Measurements from ENCODE around the gene ST6GALNAC4. TPM values are rescaled to one million over a fixed set of nuclear protein-coding genes. Genes with fewer than 3 reads are reported as not detected.

ST6GALNAC4 gene
- total RNA-seq, 2 experiments from 2014 or later: 118 to 180 TPM

GRCh38 chr9:127886401-127886972, 30.4 kb downstream of the ST6GALNAC4 start:
- ChIA-PET POLR2A (no interaction called here), CTCF (ENCODE audit: unreplicated experiment) (no interaction called here)
- H2AFZ ChIP-seq (ENCODE audit: low read length): no peak overlapping the region
- peaks cover 10% of the 10 kb centered on the region for H3K4me1 ChIP-seq (ENCODE audit: insufficient read depth, low read length, poor library complexity, severe bottlenecking)
- DNase-seq (ENCODE audit: low spot score): no peak
- no peaks in the 10 kb centered on the region for H3K9me2 ChIP-seq (ENCODE audit: insufficient read depth, low read length)
- H3K4me3 ChIP-seq (ENCODE audit: low read depth, low read length, poor library complexity, severe bottlenecking): no peak overlapping the region
- TF ChIP-seq, protein P1, sequence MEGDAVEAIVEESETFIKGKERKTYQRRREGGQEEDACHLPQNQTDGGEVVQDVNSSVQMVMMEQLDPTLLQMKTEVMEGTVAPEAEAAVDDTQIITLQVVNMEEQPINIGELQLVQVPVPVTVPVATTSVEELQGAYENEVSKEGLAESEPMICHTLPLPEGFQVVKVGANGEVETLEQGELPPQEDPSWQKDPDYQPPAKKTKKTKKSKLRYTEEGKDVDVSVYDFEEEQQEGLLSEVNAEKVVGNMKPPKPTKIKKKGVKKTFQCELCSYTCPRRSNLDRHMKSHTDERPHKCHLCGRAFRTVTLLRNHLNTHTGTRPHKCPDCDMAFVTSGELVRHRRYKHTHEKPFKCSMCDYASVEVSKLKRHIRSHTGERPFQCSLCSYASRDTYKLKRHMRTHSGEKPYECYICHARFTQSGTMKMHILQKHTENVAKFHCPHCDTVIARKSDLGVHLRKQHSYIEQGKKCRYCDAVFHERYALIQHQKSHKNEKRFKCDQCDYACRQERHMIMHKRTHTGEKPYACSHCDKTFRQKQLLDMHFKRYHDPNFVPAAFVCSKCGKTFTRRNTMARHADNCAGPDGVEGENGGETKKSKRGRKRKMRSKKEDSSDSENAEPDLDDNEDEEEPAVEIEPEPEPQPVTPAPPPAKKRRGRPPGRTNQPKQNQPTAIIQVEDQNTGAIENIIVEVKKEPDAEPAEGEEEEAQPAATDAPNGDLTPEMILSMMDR (conservative IDR thresholded peaks at IDR 0.05; ENCODE audit: low read length): no peak
- no peak for TF ChIP-seq EZH2phosphoT487 (IDR thresholded peaks at IDR 0.05; ENCODE audit: borderline replicate concordance, low read depth, low read length)
- H3K9me3 ChIP-seq (ENCODE audit: low read length): no peaks in the 10 kb centered on the region
- BruUV-seq (replicated peaks): no TSS peak
- H3K4me2 ChIP-seq (ENCODE audit: low read length): no peak overlapping the region
- intact Hi-C loops (cut with micrococcal nuclease; ENCODE audit: unreplicated experiment): no loop called here
- H4K20me1 ChIP-seq (ENCODE audit: insufficient read depth, low read length): no peaks in the 10 kb centered on the region
- peaks cover 59% of the 10 kb centered on the region for H3K36me3 ChIP-seq (ENCODE audit: insufficient read depth, low read length)
- H3K27ac ChIP-seq (ENCODE audit: low read depth, low read length, poor library complexity, severe bottlenecking): no peak overlapping the region
- no peaks in the 10 kb centered on the region for H3K79me2 ChIP-seq (ENCODE audit: insufficient read depth, low read depth, low read length)

GRCh38 chr9:127885508-127886281, 31.1 kb downstream of the ST6GALNAC4 start:
- H3K9me3 ChIP-seq (ENCODE audit: low read length): no peaks in the 10 kb centered on the region
- peaks cover 16% of the 10 kb centered on the region for H3K4me1 ChIP-seq (ENCODE audit: insufficient read depth, low read length, poor library complexity, severe bottlenecking)
- no TSS peak for BruUV-seq (replicated peaks)
- H3K4me3 ChIP-seq (ENCODE audit: low read depth, low read length, poor library complexity, severe bottlenecking): no peak overlapping the region
- no peaks in the 10 kb centered on the region for H4K20me1 ChIP-seq (ENCODE audit: insufficient read depth, low read length)
- H3K79me2 ChIP-seq (ENCODE audit: insufficient read depth, low read depth, low read length): no peaks in the 10 kb centered on the region
- H3K4me2 ChIP-seq (ENCODE audit: low read length): no peak overlapping the region
- intact Hi-C loops (cut with micrococcal nuclease; ENCODE audit: unreplicated experiment): no loop called here
- H3K27ac ChIP-seq (ENCODE audit: low read depth, low read length, poor library complexity, severe bottlenecking): no peak overlapping the region
- CTCF ChIA-PET (ENCODE audit: unreplicated experiment): no interaction called here
- no peaks in the 10 kb centered on the region for H3K9me2 ChIP-seq (ENCODE audit: insufficient read depth, low read length)
- POLR2A ChIA-PET: no interaction called here
- H2AFZ ChIP-seq (ENCODE audit: low read length): no peak overlapping the region
- no peak for TF ChIP-seq EZH2phosphoT487 (IDR thresholded peaks at IDR 0.05; ENCODE audit: borderline replicate concordance, low read depth, low read length)
- H3K36me3 ChIP-seq (ENCODE audit: insufficient read depth, low read length): peaks cover 54% of the 10 kb centered on the region
- DNase-seq (ENCODE audit: low spot score): no peak

DNA sequence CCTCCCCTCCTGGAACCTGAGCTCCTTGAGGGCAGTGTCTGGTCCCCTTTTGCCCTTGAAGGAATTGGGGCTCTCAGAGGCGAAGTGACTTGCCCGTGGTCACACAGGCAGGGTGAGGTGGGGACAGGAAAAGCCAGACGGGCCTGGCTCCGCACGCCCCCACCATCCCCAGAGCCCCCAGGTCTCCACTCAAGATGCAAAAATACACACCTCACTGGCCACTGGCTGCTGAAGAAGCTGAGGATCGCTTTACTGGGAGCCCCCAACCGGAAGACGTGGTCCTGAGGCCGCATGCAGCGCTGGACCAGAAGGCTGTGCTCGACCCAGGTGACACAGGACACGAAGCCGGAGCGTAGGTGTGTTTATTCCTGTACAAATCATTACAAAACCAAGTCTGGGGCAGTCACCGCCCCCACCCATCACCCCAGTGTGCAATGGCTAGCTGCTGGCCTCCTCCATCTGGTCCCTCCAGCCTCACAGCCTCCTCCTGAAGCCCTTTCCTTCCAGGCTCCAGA, 31.8 kb downstream of the ST6GALNAC4 start:
- POLR2A ChIA-PET: no interaction called here
- intact Hi-C loops (cut with micrococcal nuclease; ENCODE audit: unreplicated experiment): no loop called here
- Histone ChIP-seq H3K27ac (ENCODE audit: low read depth, low read length, poor library complexity, severe bottlenecking) (no peak overlapping the region), H3K4me2 (ENCODE audit: low read length) (no peak overlapping the region), H4K20me1 (ENCODE audit: insufficient read depth, low read length) (no peaks in the 10 kb centered on the region), H3K9me3 (ENCODE audit: low read length) (no peaks in the 10 kb centered on the region), H2AFZ (ENCODE audit: low read length) (no peak overlapping the region), H3K9me2 (ENCODE audit: insufficient read depth, low read length) (no peaks in the 10 kb centered on the region), H3K79me2 (ENCODE audit: insufficient read depth, low read depth, low read length) (no peaks in the 10 kb centered on the region), H3K4me3 (ENCODE audit: low read depth, low read length, poor library complexity, severe bottlenecking) (no peak overlapping the region), H3K4me1 (ENCODE audit: insufficient read depth, low read length, poor library complexity, severe bottlenecking) (peaks cover 23% of the 10 kb centered on the region), H3K36me3 (ENCODE audit: insufficient read depth, low read length) (peaks cover 47% of the 10 kb centered on the region)
- CTCF ChIA-PET (ENCODE audit: unreplicated experiment): interaction anchor here (0.6 kb wide), 1 partner anchor 12 kb away, joined by 9 read pairs; no protein-coding TSS in a partner anchor
- BruUV-seq (replicated peaks): no TSS peak
- DNase-seq (ENCODE audit: low spot score): no peak
- no peak for TF ChIP-seq EZH2phosphoT487 (IDR thresholded peaks at IDR 0.05; ENCODE audit: borderline replicate concordance, low read depth, low read length)
- TF ChIP-seq, protein P1 (conservative IDR thresholded peaks at IDR 0.05; ENCODE audit: low read length): no peak

Data from OCI-LY7 (cell line).